ENCODE measurements around the gene TM9SF1. TPM values are rescaled to one million over a fixed set of nuclear protein-coding genes. Genes with fewer than 3 reads are reported as not detected.
A peak's percentile ranks its signal among the peaks of the same experiment; 100 is the strongest.

TM9SF1 gene
- total and polyA plus RNA-seq, 2 of the 13 experiments (the other 11 are each of a cell fraction or from before 2014, with no cell fraction given): 83.2 to 110 TPM

DNA sequence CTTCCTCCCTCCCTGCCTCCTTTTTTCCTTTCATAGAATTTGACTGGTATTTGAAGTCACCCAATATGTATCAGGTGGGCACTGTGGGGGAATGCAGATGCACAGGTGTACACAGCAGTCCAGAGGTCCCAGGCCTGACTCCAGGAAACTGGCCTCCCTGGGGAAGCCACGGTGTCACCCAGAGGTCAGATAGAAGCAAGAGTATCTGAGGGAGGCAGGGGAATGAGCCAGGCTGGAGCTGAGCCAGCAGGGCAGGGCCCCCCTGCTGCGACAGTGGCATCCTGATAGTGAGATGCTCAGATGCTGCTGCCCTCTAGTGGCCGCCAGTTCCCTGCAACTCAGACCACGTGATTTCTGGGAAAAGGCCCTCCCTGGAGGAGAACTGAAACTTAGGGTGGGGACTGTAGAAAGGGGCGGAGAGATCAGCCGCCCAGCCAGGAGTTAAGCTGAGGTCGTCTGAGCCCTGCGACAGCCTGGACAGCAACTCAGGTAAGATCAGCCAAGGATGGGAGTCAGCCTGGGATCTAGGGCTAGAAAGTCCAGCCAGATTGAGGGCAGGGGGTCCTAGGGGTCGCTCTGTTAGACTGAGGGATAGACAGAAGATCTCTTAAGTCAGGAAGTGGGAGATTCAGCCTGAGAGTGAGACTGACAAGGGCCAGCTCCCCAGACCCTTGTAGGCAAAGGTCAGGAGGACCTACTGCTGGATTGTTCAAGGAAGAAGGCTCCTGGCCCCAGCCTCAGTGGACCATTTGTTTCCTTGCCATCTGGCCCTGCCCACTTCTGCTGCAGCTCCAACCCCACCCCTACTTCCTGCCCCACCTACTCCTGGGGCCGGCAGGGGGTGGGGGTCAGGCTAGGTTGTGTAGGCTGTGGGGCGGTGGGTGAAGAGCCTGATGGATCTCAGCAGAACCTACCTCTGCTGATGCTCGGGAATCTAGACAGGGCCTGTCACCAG is 34.1 kb downstream of the TM9SF1 start, which contains the start of gene IRF9 (continued):
- TF ChIP-seq, protein P1, sequence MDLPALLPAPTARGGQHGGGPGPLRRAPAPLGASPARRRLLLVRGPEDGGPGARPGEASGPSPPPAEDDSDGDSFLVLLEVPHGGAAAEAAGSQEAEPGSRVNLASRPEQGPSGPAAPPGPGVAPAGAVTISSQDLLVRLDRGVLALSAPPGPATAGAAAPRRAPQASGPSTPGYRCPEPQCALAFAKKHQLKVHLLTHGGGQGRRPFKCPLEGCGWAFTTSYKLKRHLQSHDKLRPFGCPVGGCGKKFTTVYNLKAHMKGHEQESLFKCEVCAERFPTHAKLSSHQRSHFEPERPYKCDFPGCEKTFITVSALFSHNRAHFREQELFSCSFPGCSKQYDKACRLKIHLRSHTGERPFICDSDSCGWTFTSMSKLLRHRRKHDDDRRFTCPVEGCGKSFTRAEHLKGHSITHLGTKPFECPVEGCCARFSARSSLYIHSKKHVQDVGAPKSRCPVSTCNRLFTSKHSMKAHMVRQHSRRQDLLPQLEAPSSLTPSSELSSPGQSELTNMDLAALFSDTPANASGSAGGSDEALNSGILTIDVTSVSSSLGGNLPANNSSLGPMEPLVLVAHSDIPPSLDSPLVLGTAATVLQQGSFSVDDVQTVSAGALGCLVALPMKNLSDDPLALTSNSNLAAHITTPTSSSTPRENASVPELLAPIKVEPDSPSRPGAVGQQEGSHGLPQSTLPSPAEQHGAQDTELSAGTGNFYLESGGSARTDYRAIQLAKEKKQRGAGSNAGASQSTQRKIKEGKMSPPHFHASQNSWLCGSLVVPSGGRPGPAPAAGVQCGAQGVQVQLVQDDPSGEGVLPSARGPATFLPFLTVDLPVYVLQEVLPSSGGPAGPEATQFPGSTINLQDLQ (CRISPR knock-in tag; IDR thresholded peaks at IDR 0.05): peak; percentile 87; the same call in 1 of the 2 replicates
- TF ChIP-seq MLX (CRISPR knock-in tag; IDR thresholded peaks at IDR 0.05) (peak; percentile 98), ZSCAN22 (CRISPR knock-in tag; IDR thresholded peaks at IDR 0.05) (peak; percentile 91), ZNF747 (CRISPR knock-in tag; IDR thresholded peaks at IDR 0.05; ENCODE audit: borderline replicate concordance) (peak; percentile 99), PLRG1 (conservative IDR thresholded peaks at IDR 0.05) (no peak), ZNF775 (CRISPR knock-in tag; IDR thresholded peaks at IDR 0.05; ENCODE audit: borderline replicate concordance) (no peak), HOXA5 (CRISPR knock-in tag; IDR thresholded peaks at IDR 0.05) (peak; percentile 99), ZFP36L2 (CRISPR knock-in tag; IDR thresholded peaks at IDR 0.05) (peak; percentile 97), ZNF367 (CRISPR knock-in tag; IDR thresholded peaks at IDR 0.05; ENCODE audit: borderline replicate concordance) (no peak), IRX3 (CRISPR knock-in tag; IDR thresholded peaks at IDR 0.05; ENCODE audit: borderline replicate concordance, low read depth) (no peak), GTF2F1 (IDR thresholded peaks at IDR 0.05; ENCODE audit: low read length) (peak; percentile 91; the same call in 1 of the 2 replicates), CSRNP2 (CRISPR knock-in tag; conservative IDR thresholded peaks at IDR 0.05; ENCODE audit: low read depth) (no peak), ZNF589 (CRISPR knock-in tag; conservative IDR thresholded peaks at IDR 0.05) (peak; percentile 97; the same call in 1 of the 2 replicates), CENPX (CRISPR knock-in tag; IDR thresholded peaks at IDR 0.05) (no peak), FOXJ3 (CRISPR knock-in tag; IDR thresholded peaks at IDR 0.05; ENCODE audit: borderline replicate concordance) (peak; percentile 73; the same call in 1 of the 2 replicates)
- TF ChIP-seq, protein P2, sequence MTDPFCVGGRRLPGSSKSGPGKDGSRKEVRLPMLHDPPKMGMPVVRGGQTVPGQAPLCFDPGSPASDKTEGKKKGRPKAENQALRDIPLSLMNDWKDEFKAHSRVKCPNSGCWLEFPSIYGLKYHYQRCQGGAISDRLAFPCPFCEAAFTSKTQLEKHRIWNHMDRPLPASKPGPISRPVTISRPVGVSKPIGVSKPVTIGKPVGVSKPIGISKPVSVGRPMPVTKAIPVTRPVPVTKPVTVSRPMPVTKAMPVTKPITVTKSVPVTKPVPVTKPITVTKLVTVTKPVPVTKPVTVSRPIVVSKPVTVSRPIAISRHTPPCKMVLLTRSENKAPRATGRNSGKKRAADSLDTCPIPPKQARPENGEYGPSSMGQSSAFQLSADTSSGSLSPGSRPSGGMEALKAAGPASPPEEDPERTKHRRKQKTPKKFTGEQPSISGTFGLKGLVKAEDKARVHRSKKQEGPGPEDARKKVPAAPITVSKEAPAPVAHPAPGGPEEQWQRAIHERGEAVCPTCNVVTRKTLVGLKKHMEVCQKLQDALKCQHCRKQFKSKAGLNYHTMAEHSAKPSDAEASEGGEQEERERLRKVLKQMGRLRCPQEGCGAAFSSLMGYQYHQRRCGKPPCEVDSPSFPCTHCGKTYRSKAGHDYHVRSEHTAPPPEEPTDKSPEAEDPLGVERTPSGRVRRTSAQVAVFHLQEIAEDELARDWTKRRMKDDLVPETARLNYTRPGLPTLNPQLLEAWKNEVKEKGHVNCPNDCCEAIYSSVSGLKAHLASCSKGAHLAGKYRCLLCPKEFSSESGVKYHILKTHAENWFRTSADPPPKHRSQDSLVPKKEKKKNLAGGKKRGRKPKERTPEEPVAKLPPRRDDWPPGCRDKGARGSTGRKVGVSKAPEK (CRISPR knock-in tag; IDR thresholded peaks at IDR 0.05; ENCODE audit: borderline replicate concordance): no peak; the same call in 1 of the 2 replicates
- TF ChIP-seq, protein P3, sequence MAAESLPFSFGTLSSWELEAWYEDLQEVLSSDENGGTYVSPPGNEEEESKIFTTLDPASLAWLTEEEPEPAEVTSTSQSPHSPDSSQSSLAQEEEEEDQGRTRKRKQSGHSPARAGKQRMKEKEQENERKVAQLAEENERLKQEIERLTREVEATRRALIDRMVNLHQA (CRISPR knock-in tag; IDR thresholded peaks at IDR 0.05): peak; percentile 87; the same call in 1 of the 2 replicates
- TF ChIP-seq, protein P4, sequence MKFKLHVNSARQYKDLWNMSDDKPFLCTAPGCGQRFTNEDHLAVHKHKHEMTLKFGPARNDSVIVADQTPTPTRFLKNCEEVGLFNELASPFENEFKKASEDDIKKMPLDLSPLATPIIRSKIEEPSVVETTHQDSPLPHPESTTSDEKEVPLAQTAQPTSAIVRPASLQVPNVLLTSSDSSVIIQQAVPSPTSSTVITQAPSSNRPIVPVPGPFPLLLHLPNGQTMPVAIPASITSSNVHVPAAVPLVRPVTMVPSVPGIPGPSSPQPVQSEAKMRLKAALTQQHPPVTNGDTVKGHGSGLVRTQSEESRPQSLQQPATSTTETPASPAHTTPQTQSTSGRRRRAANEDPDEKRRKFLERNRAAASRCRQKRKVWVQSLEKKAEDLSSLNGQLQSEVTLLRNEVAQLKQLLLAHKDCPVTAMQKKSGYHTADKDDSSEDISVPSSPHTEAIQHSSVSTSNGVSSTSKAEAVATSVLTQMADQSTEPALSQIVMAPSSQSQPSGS (CRISPR knock-in tag; IDR thresholded peaks at IDR 0.05): peak; percentile 98
